OCI-M1 (cell line): Measurements from ENCODE around the gene MAGEC3.

ENCODE experiments used
- DNase-seq: peaks from one replicate; lab custom pipeline; 2025; lab: John Stamatoyannopoulos, UW

Gene MAGEC3

DNA sequence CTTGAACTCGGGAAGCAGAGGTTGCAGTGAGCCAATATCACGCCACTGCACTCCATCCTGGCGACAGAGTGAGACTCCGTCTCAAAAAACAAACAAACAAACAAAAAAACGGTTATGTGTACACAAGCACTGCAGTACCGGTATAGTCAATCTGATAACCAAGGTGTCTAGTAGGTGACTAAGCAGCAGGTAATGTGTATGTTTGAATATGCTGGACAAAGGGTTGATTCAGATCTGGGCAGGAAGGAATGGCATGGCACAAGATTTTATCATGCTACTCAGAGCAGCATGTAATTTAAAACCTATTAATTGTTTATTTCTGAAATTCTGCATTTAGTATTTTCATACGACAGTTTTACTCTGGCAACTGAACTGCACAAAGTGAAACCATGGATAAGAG, 107.3 kb downstream of the MAGEC3 start:
- DNase-seq, result no peak

DNA sequence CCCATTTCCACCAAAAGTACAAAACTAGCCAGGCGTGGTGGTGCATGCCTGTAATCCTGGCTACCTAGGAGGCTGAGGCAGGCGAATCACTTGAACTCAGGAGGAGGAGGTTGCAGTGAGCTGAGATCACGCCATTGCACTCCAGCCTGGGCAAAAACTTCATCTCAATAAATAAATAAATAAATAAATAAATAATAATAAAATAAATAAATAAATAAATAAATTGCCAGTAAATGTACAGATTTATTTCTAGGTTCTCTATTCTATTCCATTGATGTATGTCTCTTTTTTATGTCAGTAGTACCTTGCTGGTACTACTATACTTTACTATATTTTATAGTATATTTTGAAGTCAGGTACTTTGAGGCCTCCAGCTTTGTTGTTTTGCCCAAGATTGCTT, 109.2 kb downstream of the MAGEC3 start:
- no peak for DNase-seq
